ENCODE measurements around the gene EEF1AKMT4. TPM values are rescaled to one million over a fixed set of nuclear protein-coding genes. Genes with fewer than 3 reads are reported as not detected.

The EEF1AKMT4 gene
- total and polyA plus RNA-seq, 2 of the 8 experiments (the other 6 are each of a cell fraction or from before 2014, with no cell fraction given), result 9.3 to 30.1 TPM

- TF ChIP-seq USF2 (IDR thresholded peaks at IDR 0.05; ENCODE audit: low read length), result no peak
- no peak for TF ChIP-seq NRF1 (IDR thresholded peaks at IDR 0.05; ENCODE audit: low read depth, low read length)
- TF ChIP-seq ZNF274 (IDR thresholded peaks at IDR 0.05; ENCODE audit: borderline replicate concordance, extremely low read depth, low read length), result no peak
- TF ChIP-seq CTBP2 (IDR thresholded peaks at IDR 0.05; ENCODE audit: borderline replicate concordance, insufficient read depth, insufficient read length, low read length), result no peak
- no peak for TF ChIP-seq RAD21 (IDR thresholded peaks at IDR 0.05 in 1 of 2, conservative IDR thresholded peaks at IDR 0.05 in 1 of 2; ENCODE audit: low read depth in 2 of 2, low read length in 2 of 2)
- no peak for TF ChIP-seq CHD2 (IDR thresholded peaks at IDR 0.05; ENCODE audit: low read length)
- TF ChIP-seq SP2 (IDR thresholded peaks at IDR 0.05; ENCODE audit: low read length), result no peak
- no peak for TF ChIP-seq RBBP5 (IDR thresholded peaks at IDR 0.05; ENCODE audit: borderline replicate concordance, low read depth, low read length)
- no peak for TF ChIP-seq KDM1A (IDR thresholded peaks at IDR 0.05; ENCODE audit: borderline replicate concordance, low read length)
- no peak for TF ChIP-seq CREB1 (IDR thresholded peaks at IDR 0.05)
- TF ChIP-seq BACH1 (IDR thresholded peaks at IDR 0.05; ENCODE audit: low read length), result peak; percentile 91
- TF ChIP-seq, protein P1, sequence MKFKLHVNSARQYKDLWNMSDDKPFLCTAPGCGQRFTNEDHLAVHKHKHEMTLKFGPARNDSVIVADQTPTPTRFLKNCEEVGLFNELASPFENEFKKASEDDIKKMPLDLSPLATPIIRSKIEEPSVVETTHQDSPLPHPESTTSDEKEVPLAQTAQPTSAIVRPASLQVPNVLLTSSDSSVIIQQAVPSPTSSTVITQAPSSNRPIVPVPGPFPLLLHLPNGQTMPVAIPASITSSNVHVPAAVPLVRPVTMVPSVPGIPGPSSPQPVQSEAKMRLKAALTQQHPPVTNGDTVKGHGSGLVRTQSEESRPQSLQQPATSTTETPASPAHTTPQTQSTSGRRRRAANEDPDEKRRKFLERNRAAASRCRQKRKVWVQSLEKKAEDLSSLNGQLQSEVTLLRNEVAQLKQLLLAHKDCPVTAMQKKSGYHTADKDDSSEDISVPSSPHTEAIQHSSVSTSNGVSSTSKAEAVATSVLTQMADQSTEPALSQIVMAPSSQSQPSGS (IDR thresholded peaks at IDR 0.05; ENCODE audit: low read length), result no peak
- no peak for TF ChIP-seq GTF2F1 (IDR thresholded peaks at IDR 0.05; ENCODE audit: borderline replicate concordance, low read depth, low read length)
- TF ChIP-seq HDAC6 (IDR thresholded peaks at IDR 0.05; ENCODE audit: low read depth, low read length), result no peak
- TF ChIP-seq KDM5A (IDR thresholded peaks at IDR 0.05; ENCODE audit: low read length), result no peak
- TF ChIP-seq POLR2A (IDR thresholded peaks at IDR 0.05; ENCODE audit: control extremely low read depth in 1 of 2, low read depth in 2 of 2, low read length in 2 of 2), result no peak
- no peak for TF ChIP-seq SIRT6 (IDR thresholded peaks at IDR 0.05; ENCODE audit: low read length)
- no peak for TF ChIP-seq POLR2AphosphoS5 (IDR thresholded peaks at IDR 0.05; ENCODE audit: low read depth, low read length)
- TF ChIP-seq SIN3A (conservative IDR thresholded peaks at IDR 0.05 in 1 of 2, IDR thresholded peaks at IDR 0.05 in 1 of 2; ENCODE audit: low read depth in 1 of 2, low read length in 2 of 2), result peak; percentile 92 to 94
Measured at GRCh38 chr3:184240384-184241140, 8.9 kb upstream of the EEF1AKMT4 start (continued).

Data from H1 (cell line).